NCI-H446 treated with DMSO at 0.1 percent for 48 hours (cell line): ENCODE results near the gene TCAP.
A peak's percentile ranks its signal among the peaks of the same experiment; 100 is the strongest.

Source experiments
- DNase-seq: peaks from one replicate; lab custom pipeline; 2025; lab: John Stamatoyannopoulos, UW

The TCAP gene

GRCh38 chr17:39667262-39667944, 2.3 kb downstream of the TCAP start:
- DNase-seq = no peak

GRCh38 chr17:39667945-39668924, 3.1 kb downstream of the TCAP start, which contains the start of gene PNMT:
Gene PNMT, plus strand, starts transcription at chr17:39668453. Its CDS starts 23 bp downstream, at chr17:39668476.
- no peak for DNase-seq

GRCh38 chr17:39669897-39670735, 5.0 kb downstream of the TCAP start:
- no peak for DNase-seq

GRCh38 chr17:39670746-39671145, 5.6 kb downstream of the TCAP start:
- no peak for DNase-seq

- peak; percentile 5 for DNase-seq
Observed at GRCh38 chr17:39671651-39672521, 6.7 kb downstream of the TCAP start.

GRCh38 chr17:39672522-39673334, 7.6 kb downstream of the TCAP start:
- DNase-seq = no peak

- no peak for DNase-seq
Observed at GRCh38 chr17:39673335-39674081, 8.4 kb downstream of the TCAP start.

- DNase-seq = no peak
Observed at GRCh38 chr17:39674179-39674578, 9.0 kb downstream of the TCAP start.

- DNase-seq = no peak
Observed at GRCh38 chr17:39674702-39675389, 9.7 kb downstream of the TCAP start.

- no peak for DNase-seq
Observed at GRCh38 chr17:39675390-39676082, 10.4 kb downstream of the TCAP start.

GRCh38 chr17:39676198-39676819, 11.2 kb downstream of the TCAP start:
- DNase-seq = no peak

- DNase-seq = no peak
Observed at GRCh38 chr17:39677072-39677471, 11.9 kb downstream of the TCAP start.

GRCh38 chr17:39677542-39678339, 12.6 kb downstream of the TCAP start:
- no peak for DNase-seq

- no peak for DNase-seq
Observed at GRCh38 chr17:39678340-39679116, 13.4 kb downstream of the TCAP start.

GRCh38 chr17:39679521-39680192, 14.5 kb downstream of the TCAP start:
- no peak for DNase-seq
